SHP77 treated with DMSO at 0.1 percent for 48 hours (cell line): Measurements from ENCODE around the gene RPTOR.
"Not testable (repeated sequence)": the region's sequence is repeated elsewhere in the genome, so short reads cannot be mapped to it uniquely, and the experiment has no call there.

Source experiments
- DNase-seq: peaks from one replicate; lab custom pipeline; 2025; lab: John Stamatoyannopoulos, UW

Gene RPTOR

DNA sequence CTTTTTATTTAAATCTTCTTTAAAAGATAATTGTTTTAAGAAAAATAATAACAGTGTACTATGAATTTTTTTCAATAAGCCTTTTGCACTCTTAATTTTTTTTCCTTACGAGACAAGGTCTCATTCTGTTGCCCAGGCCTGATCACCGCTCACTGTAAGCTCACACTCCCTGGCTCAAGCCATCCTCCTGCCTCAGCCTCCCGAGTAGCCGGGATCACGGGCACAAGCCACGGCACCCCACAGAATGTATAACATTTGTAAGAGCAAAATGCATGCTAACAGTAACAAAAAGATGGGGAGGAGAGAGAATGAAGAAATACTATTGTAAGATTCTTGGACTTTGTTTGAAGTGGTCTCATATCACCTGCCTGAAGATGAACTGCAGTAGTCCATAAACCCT lies 320.1 kb downstream of the RPTOR start:
- DNase-seq: no peak

DNA sequence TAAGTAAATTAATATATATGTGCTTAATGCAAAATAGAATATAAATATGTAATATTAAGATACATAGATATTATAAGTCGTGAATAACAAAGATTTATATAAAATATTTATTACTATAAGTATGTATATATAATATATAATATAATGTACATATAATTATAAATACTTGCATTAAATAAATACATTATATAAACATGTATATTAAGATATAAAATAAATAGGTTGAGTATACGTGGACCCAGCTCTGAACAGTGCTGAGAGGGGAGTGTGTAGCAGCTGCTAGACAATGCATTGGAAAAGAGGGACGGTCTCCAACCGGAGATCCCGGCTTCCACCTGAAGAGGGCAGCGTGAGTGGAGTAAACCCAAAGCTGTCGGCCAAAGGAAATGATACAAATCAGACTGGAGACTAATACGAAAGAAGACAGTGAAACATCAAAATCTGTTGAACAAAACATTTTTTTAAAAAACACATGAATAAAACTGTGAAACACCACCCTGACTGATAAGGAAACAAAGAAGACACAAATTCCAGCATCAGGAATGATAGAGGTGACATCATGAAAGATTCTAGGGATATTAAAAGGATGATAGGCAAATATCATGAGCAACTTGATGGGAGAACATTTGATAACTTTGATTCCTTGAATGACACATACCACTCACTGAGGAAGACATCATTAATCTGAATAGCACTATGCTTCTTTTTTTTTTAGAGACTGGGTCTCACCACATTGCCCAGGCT lies 321.6 kb downstream of the RPTOR start:
- peak; percentile 86 for DNase-seq

GRCh38 chr17:80868022-80868609 lies 323.5 kb downstream of the RPTOR start:
- DNase-seq: no peak

GRCh38 chr17:80869481-80870145 lies 325.0 kb downstream of the RPTOR start:
- DNase-seq: no peak

- DNase-seq: no peak
Measured at GRCh38 chr17:80870401-80870800, 325.8 kb downstream of the RPTOR start.

- no peak for DNase-seq
Measured at GRCh38 chr17:80871341-80871740, 326.7 kb downstream of the RPTOR start.

- DNase-seq: no peak
Measured at GRCh38 chr17:80872001-80872500, 327.4 kb downstream of the RPTOR start.

DNA sequence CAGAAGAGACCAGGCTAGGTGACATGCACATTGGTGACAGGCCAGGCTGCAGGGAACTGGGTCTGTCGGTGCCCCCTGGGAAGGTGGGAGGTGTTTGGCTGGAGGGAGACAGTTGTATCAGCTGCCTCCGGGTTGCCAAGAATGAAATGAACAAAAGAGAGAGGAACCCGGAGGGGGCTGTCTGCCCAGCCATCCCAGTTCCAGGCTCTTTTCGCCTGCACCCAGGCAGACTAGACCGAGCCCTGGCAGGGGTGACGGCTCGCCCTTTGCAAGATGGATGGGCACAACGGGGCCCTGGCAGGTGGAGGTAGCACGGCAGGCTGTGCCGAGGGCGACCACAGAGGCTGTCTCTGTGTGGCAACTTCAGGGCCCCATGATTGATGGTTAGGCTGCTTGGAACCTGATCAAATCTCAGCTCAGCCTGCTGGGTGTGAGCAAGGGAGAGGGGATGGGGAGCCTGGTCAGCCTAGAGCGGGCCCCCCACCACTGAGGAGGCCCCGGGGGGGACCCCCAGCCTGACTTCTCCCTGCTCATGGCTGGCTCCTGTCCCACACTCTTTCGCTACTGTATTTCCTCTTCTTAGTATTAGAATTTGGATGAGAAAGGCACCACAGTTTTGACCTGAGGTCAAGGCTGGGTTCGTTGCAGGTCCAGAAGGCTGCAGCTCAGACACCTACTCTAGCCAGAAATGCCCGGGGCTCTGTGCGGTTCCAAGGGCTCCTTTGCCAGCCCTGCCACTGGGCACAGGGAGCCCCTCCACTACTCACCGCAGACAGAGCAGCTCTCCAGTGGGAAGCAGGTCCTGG lies 328.1 kb downstream of the RPTOR start:
- DNase-seq: no peak

- DNase-seq: no peak
Measured at GRCh38 chr17:80873307-80873951, 328.8 kb downstream of the RPTOR start.

DNA sequence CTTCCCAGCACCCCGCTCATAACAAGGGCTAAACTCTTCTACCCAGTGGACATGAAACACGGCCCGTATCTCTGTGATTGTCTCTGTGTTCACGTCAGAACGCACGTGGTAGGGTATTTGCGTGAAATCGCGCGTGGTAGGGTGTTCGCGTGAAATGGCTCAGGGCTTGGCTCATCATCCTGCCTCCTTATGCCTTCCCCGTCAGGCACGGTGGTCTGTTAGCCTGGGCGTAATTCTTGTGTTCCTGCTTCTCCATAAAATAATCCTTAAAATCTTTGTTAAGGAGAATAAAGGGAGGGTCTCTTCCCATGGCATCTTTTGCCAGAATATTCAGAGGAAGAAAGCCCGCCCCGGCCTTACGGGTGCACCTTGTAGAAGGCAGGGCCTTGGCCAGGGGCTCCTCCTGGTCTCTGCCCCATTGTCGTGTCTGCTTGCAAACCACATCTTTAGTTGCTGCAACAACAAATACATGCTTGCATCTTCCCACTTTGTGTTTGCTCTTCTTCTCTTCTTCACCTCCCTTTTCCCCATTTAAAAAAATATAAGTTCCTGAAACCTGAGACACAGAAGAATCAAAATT lies 330.3 kb downstream of the RPTOR start:
- DNase-seq: no peak

DNA sequence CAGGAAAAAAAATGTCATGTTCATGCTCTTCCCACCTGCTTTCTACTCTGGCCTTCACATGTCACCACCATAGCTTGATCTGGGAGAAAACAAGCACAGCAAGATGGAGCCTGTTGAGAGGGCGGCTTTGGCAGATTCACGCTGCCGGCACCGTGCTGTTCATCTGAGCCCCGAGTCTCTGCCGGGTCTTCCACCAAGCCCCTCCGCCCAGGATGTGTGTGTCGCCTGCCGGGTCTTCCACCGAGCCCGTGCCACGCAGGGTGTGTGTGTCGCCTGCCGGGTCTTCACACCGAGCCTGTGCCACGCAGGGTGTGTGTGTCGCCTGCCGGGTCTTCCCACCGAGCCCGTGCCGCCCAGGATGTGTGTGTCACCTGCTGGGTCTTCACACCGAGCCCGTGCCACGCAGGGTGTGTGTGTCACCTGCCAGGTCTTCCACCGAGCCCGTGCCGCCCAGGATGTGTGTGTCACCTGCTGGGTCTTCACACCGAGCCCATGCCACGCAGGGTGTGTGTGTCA lies 330.9 kb downstream of the RPTOR start:
- not testable (repeated sequence) for DNase-seq

DNA sequence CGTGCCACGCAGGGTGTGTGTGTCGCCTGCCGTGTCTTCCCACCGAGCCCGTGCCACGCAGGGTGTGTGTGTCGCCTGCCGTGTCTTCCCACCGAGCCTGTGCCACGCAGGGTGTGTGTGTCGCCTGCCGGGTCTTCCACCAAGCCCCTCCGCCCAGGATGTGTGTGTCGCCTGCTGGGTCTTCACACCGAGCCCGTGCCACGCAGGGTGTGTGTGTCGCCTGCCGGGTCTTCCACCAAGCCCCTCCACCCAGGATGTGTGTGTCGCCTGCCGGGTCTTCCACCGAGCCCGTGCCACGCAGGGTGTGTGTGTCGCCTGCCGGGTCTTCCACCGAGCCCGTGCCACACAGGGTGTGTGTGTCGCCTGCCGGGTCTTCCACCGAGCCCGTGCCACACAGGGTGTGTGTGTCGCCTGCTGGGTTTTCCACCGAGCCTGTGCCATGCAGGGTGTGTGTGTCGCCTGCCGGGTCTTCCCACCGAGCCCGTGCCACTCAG lies 331.9 kb downstream of the RPTOR start:
- DNase-seq: not testable (repeated sequence)

DNA sequence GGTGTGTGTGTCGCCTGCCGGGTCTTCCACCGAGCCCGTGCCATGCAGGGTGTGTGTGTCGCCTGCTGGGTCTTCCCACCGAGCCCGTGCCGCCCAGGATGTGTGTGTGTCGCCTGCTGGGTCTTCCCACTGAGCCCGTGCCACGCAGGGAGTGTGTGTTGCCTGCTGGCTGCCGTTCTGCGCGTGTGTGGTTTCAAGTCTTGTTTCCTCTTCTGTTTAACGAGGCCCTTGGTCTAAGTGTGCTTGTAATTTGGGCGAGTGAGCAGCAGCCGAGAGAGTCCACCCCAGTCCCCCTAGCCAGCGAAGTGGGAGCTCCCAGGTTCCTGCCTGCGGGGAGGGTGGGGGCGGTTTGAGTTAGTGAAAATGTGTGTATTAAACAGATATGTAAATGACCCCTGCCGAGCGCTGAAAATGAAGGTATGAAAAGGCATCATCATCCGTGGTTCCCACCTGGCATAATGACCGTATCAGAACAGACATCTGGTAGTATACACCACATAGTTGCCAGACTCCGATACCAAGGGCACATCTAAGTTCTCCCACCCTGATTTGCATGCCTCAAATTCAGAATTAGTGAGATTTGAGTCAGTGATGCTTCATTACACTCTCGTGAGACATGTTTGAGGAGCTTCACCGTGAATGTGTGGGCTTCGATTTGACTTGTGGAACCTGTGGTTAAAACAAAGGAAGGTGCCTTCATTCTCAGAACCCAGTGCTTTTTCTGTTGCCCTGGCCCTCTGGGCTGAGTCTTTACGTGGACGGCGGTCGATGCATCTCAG lies 332.5 kb downstream of the RPTOR start:
- no peak for DNase-seq

- DNase-seq: no peak
Measured at GRCh38 chr17:80877729-80878303, 333.2 kb downstream of the RPTOR start.

GRCh38 chr17:80878876-80879722 lies 334.5 kb downstream of the RPTOR start:
- DNase-seq: no peak

GRCh38 chr17:80879723-80880647 lies 335.3 kb downstream of the RPTOR start:
- no peak for DNase-seq

DNA sequence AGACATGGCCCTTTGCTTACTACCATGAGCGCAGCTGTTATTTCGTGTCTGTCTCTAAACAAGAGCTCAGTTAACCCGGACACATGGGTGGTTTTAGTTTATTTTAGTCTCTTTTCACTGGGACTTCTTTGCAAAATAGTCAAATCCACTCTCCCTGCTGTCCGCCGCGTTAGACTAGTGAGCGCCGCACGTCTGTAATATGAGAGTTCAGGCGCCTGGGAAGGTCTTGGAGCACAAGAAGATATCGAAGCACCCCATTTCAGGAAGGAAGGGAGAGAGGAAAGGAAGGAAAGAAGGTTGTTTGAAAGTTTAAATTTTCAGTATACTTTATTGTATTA lies 336.0 kb downstream of the RPTOR start:
- DNase-seq: no peak

DNA sequence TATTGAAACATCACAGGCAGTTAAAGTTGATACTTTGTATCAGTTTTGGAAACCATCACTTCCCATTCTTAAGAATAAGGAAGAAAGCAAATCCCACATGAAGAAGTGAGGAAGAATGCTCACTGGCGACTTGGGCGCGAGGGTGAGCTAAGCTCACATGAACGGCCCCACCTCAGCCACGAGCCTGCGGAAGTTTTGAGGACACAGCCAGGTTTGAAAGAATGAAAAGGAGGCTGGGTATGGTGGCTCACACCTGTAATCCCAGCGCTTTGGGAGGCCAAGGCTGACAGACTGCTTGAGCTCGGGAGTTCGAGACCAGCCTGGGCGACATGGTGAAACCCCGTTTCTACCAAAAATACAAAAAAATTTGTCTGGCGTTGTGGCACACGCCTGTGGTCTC lies 336.7 kb downstream of the RPTOR start:
- no peak for DNase-seq
